GM10248 (cell line): ENCODE measurements around the gene GBP2.

Experiments
- CTCF ChIA-PET: fragments of 300-600 bp; sonication (Branson Sonifier 250); formaldehyde crosslinking; extraction: SDS; loops from one replicate; lab custom pipeline; 2021; ENCODE audit warnings: antibody characterized with exemption; lab: Yijun Ruan, JAX
- POLR2A ChIA-PET: fragments of 350-650 bp; sonication (Branson Sonifier 250); formaldehyde crosslinking; extraction: SDS; loops from one replicate; lab custom pipeline; 2020; ENCODE audit warnings: antibody characterized with exemption; lab: Yijun Ruan, JAX
- DNase-seq: peaks from one replicate; pipeline ENCODE4 v3.0.0; 2012; ENCODE audit errors: extremely low spot score
- TF ChIP-seq, protein P1 (sequence below): IDR thresholded peaks from 2 replicates; pipeline ENCODE4 v1.5.1; 2012; ENCODE audit warnings: mild to moderate bottlenecking, low read depth; ENCODE audit errors: extremely low read depth, missing control alignments, control extremely low read depth

Gene GBP2

DNA sequence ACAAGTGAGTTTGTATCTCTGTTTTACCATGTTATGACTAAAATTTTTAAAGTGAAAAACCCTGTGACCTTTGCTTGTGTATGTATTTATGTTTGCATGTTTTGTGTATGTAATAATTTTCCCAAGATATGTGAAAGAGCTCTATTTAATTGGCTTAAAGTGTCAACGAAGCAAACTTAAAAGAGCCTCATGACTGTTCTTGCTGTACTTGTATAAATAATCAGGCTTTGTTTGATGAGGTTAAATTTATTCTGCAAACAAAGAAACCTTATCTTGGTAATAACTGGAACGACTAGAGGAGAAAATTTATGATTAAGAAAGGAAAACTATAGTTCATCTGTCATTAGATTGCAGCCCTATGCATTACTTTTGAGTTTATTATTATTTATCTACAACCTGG lies 43.3 kb upstream of the GBP2 start:
- DNase-seq = no peak
- TF ChIP-seq, protein P1, sequence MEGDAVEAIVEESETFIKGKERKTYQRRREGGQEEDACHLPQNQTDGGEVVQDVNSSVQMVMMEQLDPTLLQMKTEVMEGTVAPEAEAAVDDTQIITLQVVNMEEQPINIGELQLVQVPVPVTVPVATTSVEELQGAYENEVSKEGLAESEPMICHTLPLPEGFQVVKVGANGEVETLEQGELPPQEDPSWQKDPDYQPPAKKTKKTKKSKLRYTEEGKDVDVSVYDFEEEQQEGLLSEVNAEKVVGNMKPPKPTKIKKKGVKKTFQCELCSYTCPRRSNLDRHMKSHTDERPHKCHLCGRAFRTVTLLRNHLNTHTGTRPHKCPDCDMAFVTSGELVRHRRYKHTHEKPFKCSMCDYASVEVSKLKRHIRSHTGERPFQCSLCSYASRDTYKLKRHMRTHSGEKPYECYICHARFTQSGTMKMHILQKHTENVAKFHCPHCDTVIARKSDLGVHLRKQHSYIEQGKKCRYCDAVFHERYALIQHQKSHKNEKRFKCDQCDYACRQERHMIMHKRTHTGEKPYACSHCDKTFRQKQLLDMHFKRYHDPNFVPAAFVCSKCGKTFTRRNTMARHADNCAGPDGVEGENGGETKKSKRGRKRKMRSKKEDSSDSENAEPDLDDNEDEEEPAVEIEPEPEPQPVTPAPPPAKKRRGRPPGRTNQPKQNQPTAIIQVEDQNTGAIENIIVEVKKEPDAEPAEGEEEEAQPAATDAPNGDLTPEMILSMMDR = no peak
- ChIA-PET POLR2A (no interaction called here), CTCF (no interaction called here)

GRCh38 chr1:89167590-89168230 lies 41.8 kb upstream of the GBP2 start:
- CTCF ChIA-PET = interaction anchor here (1.1 kb wide), 1 partner anchor 9 kb away, joined by 3 read pairs; no protein-coding TSS in a partner anchor
- POLR2A ChIA-PET = no interaction called here
- TF ChIP-seq, protein P1 = no peak
- DNase-seq = no peak

DNA sequence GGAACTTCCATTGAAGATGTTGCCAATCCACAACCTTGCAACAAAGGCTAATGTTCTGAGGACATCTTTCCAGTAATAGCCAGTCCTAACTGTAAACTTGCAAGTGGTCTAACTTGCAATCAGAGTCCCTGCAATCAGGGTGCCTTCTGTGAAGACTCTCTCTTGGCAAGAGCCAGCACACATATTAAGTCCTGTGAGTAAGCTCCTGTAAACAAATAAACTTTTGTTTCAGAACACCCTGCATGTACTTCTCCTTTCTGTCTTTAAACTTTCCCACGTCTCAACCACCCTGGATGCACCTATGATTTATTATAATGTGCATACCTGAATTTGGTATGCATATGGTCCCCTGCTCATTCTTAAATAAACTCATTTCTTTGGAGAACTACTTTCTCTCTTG lies 40.8 kb upstream of the GBP2 start:
- POLR2A ChIA-PET = no interaction called here
- DNase-seq = no peak
- TF ChIP-seq, protein P1 = no peak
- CTCF ChIA-PET = interaction anchor here (0.6 to 1.1 kb wide), 3 partner anchors 10 to 33 kb away, joined by 3 read pairs; no protein-coding TSS in a partner anchor

DNA sequence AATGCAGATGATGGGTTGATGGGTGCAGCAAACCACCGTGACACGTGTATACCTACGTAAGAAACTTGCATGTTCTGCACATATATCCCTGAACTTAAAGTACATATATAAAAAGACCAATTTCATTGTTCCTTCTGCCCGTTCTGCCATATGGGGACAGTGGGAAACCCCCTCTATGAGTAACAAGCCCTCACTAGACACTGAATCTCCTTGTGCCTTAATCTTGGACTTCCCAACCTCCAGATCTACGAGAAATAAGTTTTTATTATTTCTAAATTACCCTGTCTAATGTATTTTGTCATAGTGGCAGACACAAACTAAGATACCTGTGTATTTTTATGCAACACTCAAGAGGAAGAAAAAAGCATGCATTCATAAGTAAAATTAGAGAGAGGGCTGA lies 39.9 kb upstream of the GBP2 start:
- CTCF ChIA-PET = no interaction called here
- POLR2A ChIA-PET = no interaction called here
- TF ChIP-seq, protein P1 = no peak
- no peak for DNase-seq

GRCh38 chr1:89151047-89151446 lies 25.1 kb upstream of the GBP2 start:
- CTCF ChIA-PET = no interaction called here

DNA sequence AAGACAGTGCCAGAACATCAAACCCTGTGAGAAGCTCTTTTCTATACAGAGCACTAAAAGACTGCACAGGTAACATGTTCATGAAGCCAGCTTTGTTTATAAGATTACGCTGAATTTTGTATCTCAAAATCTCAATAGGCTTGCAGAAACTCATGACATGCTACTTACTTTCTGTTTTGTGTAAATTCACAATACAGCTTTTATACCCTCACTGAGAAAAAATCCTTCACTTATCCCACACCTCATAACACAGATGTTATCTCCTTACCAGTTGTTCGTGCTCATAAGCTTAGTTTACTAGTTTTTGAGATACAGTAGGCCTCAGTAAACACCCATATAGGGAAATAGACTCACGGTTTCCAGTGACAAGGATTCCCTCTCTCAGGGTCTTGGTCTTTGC lies 24.1 kb upstream of the GBP2 start:
- TF ChIP-seq, protein P1 = no peak
- CTCF ChIA-PET = interaction anchor here (2.2 kb wide), 1 partner anchor 33 kb away, joined by 6 read pairs; no protein-coding TSS in a partner anchor
- POLR2A ChIA-PET = no interaction called here
- no peak for DNase-seq

More at GRCh38 chr1:89151047-89151446, 25.1 kb upstream of the GBP2 start:
- TF ChIP-seq, protein P1 = no peak
- DNase-seq = no peak
- POLR2A ChIA-PET = no interaction called here
